DND-41 (cell line): ENCODE data around the gene RNF182.

ENCODE experiments used
- EZH2 ChIP-seq: IDR thresholded peaks from 3 replicates; pipeline ENCODE4 v1.6.1; 2012; ENCODE audit warnings: borderline replicate concordance, low read depth, mild to moderate bottlenecking, moderate library complexity, low read length, inconsistent platforms; ENCODE audit not compliant: severe bottlenecking
- TF ChIP-seq, protein P1 (sequence below): IDR thresholded peaks from 2 replicates; pipeline ENCODE4 v1.5.1; 2012; ENCODE audit warnings: borderline replicate concordance, low read length, moderate library complexity, mild to moderate bottlenecking; ENCODE audit not compliant: poor library complexity, severe bottlenecking; ENCODE audit errors: extremely low read depth

DNA sequence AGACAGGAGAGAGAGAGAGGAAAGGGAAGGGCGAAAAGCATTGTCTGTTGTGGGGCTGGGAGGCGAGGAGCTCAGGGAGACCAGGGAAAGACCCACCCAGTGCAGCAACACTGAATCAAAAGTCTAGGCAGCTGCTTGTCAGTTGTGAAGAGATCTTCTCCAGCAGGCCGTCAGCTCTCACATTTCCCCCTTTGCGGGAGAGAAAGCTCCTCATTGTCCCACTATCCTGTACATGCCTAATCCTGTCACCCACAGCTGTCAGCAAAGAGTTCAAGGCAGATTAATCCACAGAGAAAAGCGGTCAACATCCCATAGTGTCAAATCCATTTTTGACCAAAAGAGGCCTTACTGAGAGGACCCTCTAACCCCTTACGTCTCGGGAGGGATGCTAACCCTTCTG is 27.3 kb downstream of the RNF182 start:
- TF ChIP-seq, protein P1, sequence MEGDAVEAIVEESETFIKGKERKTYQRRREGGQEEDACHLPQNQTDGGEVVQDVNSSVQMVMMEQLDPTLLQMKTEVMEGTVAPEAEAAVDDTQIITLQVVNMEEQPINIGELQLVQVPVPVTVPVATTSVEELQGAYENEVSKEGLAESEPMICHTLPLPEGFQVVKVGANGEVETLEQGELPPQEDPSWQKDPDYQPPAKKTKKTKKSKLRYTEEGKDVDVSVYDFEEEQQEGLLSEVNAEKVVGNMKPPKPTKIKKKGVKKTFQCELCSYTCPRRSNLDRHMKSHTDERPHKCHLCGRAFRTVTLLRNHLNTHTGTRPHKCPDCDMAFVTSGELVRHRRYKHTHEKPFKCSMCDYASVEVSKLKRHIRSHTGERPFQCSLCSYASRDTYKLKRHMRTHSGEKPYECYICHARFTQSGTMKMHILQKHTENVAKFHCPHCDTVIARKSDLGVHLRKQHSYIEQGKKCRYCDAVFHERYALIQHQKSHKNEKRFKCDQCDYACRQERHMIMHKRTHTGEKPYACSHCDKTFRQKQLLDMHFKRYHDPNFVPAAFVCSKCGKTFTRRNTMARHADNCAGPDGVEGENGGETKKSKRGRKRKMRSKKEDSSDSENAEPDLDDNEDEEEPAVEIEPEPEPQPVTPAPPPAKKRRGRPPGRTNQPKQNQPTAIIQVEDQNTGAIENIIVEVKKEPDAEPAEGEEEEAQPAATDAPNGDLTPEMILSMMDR, result no peak
- no peak for TF ChIP-seq EZH2
